Vagina (tissue), 2 donors: ENCODE data around the gene LGALS12.
A peak's percentile ranks its signal among the peaks of the same experiment; 100 is the strongest.

Experiments used
- POLR2A ChIP-seq, 2 donors: fragments of 450-650 bp; IDR thresholded peaks; one replicate each; pipeline ENCODE4 v1.6.1; 2017; ENCODE audit warnings: antibody characterized with exemption in 2 of 2, mild to moderate bottlenecking in 2 of 2, moderate library complexity in 2 of 2
- POLR2AphosphoS5 ChIP-seq, 2 donors: sonication (generic); formaldehyde crosslinking; IDR thresholded peaks; one replicate each; pipeline ENCODE4 v1.9.0; 2017; ENCODE audit warnings: antibody characterized with exemption in 2 of 2, mild to moderate bottlenecking in 2 of 2, low read depth in 1 of 2; ENCODE audit not compliant: insufficient read depth in 1 of 2
- TF ChIP-seq, protein P1 (sequence below), 3 experiments: fragments of 450-650 bp in 2 of 3; fragments of 200-600 bp in 1 of 3; sonication (generic) in 1 of 3; IDR thresholded peaks; one replicate each; pipeline ENCODE4 v1.5.1; 2017 to 2019; ENCODE audit warnings: antibody characterized with exemption in 3 of 3, mild to moderate bottlenecking in 2 of 3, moderate library complexity in 2 of 3

GRCh38 chr11:63536669-63537292 lies 30.9 kb downstream of the LGALS12 start, which contains the start of gene PLAAT4:
- no peak for TF ChIP-seq POLR2A (IDR thresholded peaks at IDR 0.05)
- TF ChIP-seq, protein P1, sequence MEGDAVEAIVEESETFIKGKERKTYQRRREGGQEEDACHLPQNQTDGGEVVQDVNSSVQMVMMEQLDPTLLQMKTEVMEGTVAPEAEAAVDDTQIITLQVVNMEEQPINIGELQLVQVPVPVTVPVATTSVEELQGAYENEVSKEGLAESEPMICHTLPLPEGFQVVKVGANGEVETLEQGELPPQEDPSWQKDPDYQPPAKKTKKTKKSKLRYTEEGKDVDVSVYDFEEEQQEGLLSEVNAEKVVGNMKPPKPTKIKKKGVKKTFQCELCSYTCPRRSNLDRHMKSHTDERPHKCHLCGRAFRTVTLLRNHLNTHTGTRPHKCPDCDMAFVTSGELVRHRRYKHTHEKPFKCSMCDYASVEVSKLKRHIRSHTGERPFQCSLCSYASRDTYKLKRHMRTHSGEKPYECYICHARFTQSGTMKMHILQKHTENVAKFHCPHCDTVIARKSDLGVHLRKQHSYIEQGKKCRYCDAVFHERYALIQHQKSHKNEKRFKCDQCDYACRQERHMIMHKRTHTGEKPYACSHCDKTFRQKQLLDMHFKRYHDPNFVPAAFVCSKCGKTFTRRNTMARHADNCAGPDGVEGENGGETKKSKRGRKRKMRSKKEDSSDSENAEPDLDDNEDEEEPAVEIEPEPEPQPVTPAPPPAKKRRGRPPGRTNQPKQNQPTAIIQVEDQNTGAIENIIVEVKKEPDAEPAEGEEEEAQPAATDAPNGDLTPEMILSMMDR (IDR thresholded peaks at IDR 0.05) = no peak
- TF ChIP-seq POLR2AphosphoS5 (IDR thresholded peaks at IDR 0.05; ENCODE audit: insufficient read depth in 1 of 2, low read depth in 1 of 2) = peak in 1 of 2 donors; percentile 28
